ENCODE results near the gene FADS1.

The FADS1 gene

GRCh38 chr11:61842528-61842820, 25.7 kb upstream of the FADS1 start:
- DNase-seq (ENCODE audit: insufficient read length) (no peak), FAIRE-seq (no peak)
- TF ChIP-seq POLR2A (IDR thresholded peaks at IDR 0.05; ENCODE audit: low read depth, low read length) (no peak), POLR2AphosphoS5 (IDR thresholded peaks at IDR 0.05; ENCODE audit: low read depth, low read length) (no peak), TAF1 (IDR thresholded peaks at IDR 0.05; ENCODE audit: borderline replicate concordance, low read depth, low read length) (no peak)

DNA sequence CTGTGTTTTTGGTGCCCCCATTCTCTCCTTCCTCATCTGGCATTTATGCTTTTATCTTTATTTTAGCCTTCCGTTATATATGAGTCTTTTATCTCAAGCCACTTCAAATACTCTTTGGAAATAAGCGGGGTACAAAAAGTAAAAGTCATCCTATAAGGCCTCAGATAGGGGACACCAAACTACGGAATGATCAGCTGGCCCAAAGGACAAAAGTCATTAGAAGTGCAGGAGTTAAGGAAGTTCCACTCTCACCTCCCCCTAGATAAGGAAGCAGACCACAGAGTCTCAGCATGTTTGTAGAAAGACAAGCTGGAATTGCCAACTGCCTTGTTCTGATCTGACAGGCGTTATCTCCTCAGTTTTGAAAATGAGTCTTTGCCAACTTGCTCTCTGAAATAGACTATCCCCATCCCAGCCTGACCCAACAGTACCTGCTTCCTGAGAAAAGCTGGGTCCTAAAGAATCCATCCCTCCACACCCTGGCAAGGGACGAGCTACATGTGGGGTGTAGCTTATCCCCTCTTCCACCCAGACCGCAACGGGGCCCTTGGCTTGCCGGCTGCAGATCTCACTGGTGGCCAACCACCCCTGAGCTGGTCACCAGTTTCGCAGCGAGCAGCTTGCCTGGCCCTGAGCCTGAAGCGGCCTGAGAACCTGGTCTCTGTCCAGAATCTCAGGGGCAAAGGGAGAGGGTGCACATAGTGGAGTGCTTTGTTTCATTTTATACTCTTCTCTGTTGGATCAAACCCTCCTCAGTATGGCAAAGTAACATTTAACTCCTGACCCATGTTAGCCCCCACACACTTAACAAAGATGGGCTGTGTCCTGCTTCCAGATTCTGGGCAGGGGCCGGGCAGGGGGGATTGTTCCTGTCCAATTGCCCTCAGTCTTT, 25.1 kb upstream of the FADS1 start:
- DNase-seq (ENCODE audit: insufficient read length) (no peak), FAIRE-seq (no peak)
- no peak for TF ChIP-seq TAF1 (IDR thresholded peaks at IDR 0.05; ENCODE audit: borderline replicate concordance, low read depth, low read length)
- no peak for TF ChIP-seq POLR2A (IDR thresholded peaks at IDR 0.05; ENCODE audit: low read depth, low read length)
- TF ChIP-seq POLR2AphosphoS5 (IDR thresholded peaks at IDR 0.05; ENCODE audit: low read depth, low read length): no peak

DNA sequence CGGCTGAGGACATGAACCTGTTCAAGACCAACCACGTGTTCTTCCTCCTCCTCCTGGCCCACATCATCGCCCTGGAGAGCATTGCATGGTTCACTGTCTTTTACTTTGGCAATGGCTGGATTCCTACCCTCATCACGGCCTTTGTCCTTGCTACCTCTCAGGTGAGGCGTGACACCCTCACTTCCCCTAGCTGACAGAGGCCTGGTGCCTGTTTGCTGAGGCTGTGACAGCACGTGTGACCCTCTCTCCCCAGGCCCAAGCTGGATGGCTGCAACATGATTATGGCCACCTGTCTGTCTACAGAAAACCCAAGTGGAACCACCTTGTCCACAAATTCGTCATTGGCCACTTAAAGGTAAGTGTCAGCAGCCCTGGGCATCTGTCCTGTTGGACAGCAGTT, 23.6 kb upstream of the FADS1 start:
- no peak for FAIRE-seq
- TF ChIP-seq TAF1 (IDR thresholded peaks at IDR 0.05; ENCODE audit: borderline replicate concordance, low read depth, low read length) (no peak), POLR2AphosphoS5 (IDR thresholded peaks at IDR 0.05; ENCODE audit: low read depth, low read length) (no peak), POLR2A (IDR thresholded peaks at IDR 0.05; ENCODE audit: low read depth, low read length) (no peak)
- DNase-seq (ENCODE audit: insufficient read length): no peak

DNA sequence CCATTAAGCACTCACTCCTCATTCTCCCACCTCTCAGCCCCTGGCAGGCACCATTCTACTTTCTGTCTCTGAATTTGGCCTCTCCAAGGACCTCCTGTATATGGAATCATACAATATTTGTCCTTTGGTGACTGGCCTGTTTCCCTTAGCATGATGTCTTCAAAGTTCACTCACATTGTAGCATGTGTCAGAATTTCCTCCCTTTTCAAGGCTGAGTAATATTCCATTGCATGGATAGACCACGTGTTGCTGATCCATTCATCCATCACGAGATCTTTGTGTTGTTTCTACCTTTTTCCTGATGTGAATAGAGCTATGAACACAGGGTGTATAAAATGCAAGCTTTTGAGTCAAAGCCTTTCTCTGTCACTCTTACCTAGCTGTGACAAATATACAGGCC, 22.9 kb upstream of the FADS1 start:
- TF ChIP-seq POLR2AphosphoS5 (IDR thresholded peaks at IDR 0.05; ENCODE audit: low read depth, low read length) (no peak), TAF1 (IDR thresholded peaks at IDR 0.05; ENCODE audit: borderline replicate concordance, low read depth, low read length) (no peak), POLR2A (IDR thresholded peaks at IDR 0.05; ENCODE audit: low read depth, low read length) (no peak)
- FAIRE-seq (no peak), DNase-seq (ENCODE audit: insufficient read length) (no peak)

- FAIRE-seq: no peak
- no peak for DNase-seq (ENCODE audit: insufficient read length)
- TF ChIP-seq TAF1 (IDR thresholded peaks at IDR 0.05; ENCODE audit: borderline replicate concordance, low read depth, low read length) (no peak), POLR2A (IDR thresholded peaks at IDR 0.05; ENCODE audit: low read depth, low read length) (no peak), POLR2AphosphoS5 (IDR thresholded peaks at IDR 0.05; ENCODE audit: low read depth, low read length) (no peak)
Observed at GRCh38 chr11:61838921-61839320, 22.1 kb upstream of the FADS1 start.

GRCh38 chr11:61838501-61838900, 21.7 kb upstream of the FADS1 start:
- no peak for TF ChIP-seq TAF1 (IDR thresholded peaks at IDR 0.05; ENCODE audit: borderline replicate concordance, low read depth, low read length)
- no peak for TF ChIP-seq POLR2AphosphoS5 (IDR thresholded peaks at IDR 0.05; ENCODE audit: low read depth, low read length)
- no peak for TF ChIP-seq POLR2A (IDR thresholded peaks at IDR 0.05; ENCODE audit: low read depth, low read length)
- FAIRE-seq (no peak), DNase-seq (ENCODE audit: insufficient read length) (no peak)

- FAIRE-seq: no peak
- TF ChIP-seq POLR2A (IDR thresholded peaks at IDR 0.05; ENCODE audit: low read depth, low read length) (no peak), TAF1 (IDR thresholded peaks at IDR 0.05; ENCODE audit: borderline replicate concordance, low read depth, low read length) (no peak), POLR2AphosphoS5 (IDR thresholded peaks at IDR 0.05; ENCODE audit: low read depth, low read length) (no peak)
- DNase-seq (ENCODE audit: insufficient read length): no peak
Observed at GRCh38 chr11:61837411-61838005, 20.7 kb upstream of the FADS1 start.

GRCh38 chr11:61836193-61836592, 19.4 kb upstream of the FADS1 start:
- TF ChIP-seq TAF1 (IDR thresholded peaks at IDR 0.05; ENCODE audit: borderline replicate concordance, low read depth, low read length) (no peak), POLR2A (IDR thresholded peaks at IDR 0.05; ENCODE audit: low read depth, low read length) (no peak), POLR2AphosphoS5 (IDR thresholded peaks at IDR 0.05; ENCODE audit: low read depth, low read length) (no peak)
- DNase-seq (ENCODE audit: insufficient read length) (no peak), FAIRE-seq (no peak)

GRCh38 chr11:61834278-61835048, 17.7 kb upstream of the FADS1 start:
- peak; percentile 88 for DNase-seq (ENCODE audit: insufficient read length)
- TF ChIP-seq TAF1 (IDR thresholded peaks at IDR 0.05; ENCODE audit: borderline replicate concordance, low read depth, low read length) (no peak), POLR2AphosphoS5 (IDR thresholded peaks at IDR 0.05; ENCODE audit: low read depth, low read length) (peak; percentile 88), POLR2A (IDR thresholded peaks at IDR 0.05; ENCODE audit: low read depth, low read length) (peak; percentile 72)
- FAIRE-seq: peak; percentile 93

DNA sequence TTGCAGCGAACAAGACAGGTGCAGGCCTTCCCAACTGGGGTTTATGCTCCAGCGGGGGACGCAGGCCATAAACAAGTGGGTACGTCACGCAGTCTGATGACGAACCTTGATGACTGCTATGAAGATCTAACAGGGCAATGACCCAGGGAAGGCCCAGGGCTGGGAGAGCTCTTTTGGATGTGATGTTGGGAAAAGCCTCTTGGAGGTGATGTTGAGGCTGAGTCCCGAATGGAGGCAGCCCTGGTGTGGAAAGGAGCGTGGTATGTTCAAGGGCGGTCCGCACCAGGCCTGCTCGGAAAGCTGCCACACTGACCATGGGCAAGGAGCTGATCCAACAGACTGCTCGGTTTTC, 17.1 kb upstream of the FADS1 start:
- FAIRE-seq (peak; percentile 51), DNase-seq (ENCODE audit: insufficient read length) (no peak)
- TF ChIP-seq POLR2A (IDR thresholded peaks at IDR 0.05; ENCODE audit: low read depth, low read length) (no peak), POLR2AphosphoS5 (IDR thresholded peaks at IDR 0.05; ENCODE audit: low read depth, low read length) (no peak), TAF1 (IDR thresholded peaks at IDR 0.05; ENCODE audit: borderline replicate concordance, low read depth, low read length) (no peak)

GRCh38 chr11:61833471-61833870, 16.7 kb upstream of the FADS1 start:
- no peak for FAIRE-seq
- TF ChIP-seq POLR2AphosphoS5 (IDR thresholded peaks at IDR 0.05; ENCODE audit: low read depth, low read length) (no peak), TAF1 (IDR thresholded peaks at IDR 0.05; ENCODE audit: borderline replicate concordance, low read depth, low read length) (no peak), POLR2A (IDR thresholded peaks at IDR 0.05; ENCODE audit: low read depth, low read length) (no peak)

More at GRCh38 chr11:61833471-61833870, 16.7 kb upstream of the FADS1 start:
- DNase-seq (ENCODE audit: insufficient read length): no peak

Data from GM12892 (cell line).